Fibroblast of mammary gland (primary cell): ENCODE measurements around the gene NAGK.

ENCODE experiments used
- DNase-seq: peaks from one replicate; pipeline ENCODE4 v3.0.0-alpha.2; 2010; ENCODE audit warnings: low read depth
- H3K4me3 ChIP-seq: 2 replicates; pipeline ENCODE4 v1.5.1; 2011; ENCODE audit warnings: low read depth, mild to moderate bottlenecking, low read length, moderate library complexity; ENCODE audit not compliant: control insufficient read depth
- CTCF ChIP-seq: conservative IDR thresholded peaks from 2 replicates; pipeline ENCODE4 v1.5.1; 2011; ENCODE audit warnings: low read depth, low read length, inconsistent platforms; ENCODE audit not compliant: control insufficient read depth, insufficient read depth

The NAGK gene

GRCh38 chr2:71126957-71127356, 58.5 kb downstream of the NAGK start:
- no peak for DNase-seq
- H3K4me3 ChIP-seq, result no peak overlapping the region
- TF ChIP-seq CTCF, result no peak
